Loucy (cell line): Measurements from ENCODE around the gene ANKRD33B.

Experiments
- CTCF ChIP-seq: fragments of 200-600 bp; sonication (generic); conservative IDR thresholded peaks from 2 replicates; pipeline ENCODE4 v1.5.1; 2014; ENCODE audit warnings: mild to moderate bottlenecking, antibody characterized with exemption, low read length
- EZH2phosphoT487 ChIP-seq: fragments of 200-600 bp; IDR thresholded peaks from 2 replicates; pipeline ENCODE4 v1.6.1; 2018; ENCODE audit warnings: antibody characterized with exemption, mild to moderate bottlenecking, moderate library complexity, borderline replicate concordance

DNA sequence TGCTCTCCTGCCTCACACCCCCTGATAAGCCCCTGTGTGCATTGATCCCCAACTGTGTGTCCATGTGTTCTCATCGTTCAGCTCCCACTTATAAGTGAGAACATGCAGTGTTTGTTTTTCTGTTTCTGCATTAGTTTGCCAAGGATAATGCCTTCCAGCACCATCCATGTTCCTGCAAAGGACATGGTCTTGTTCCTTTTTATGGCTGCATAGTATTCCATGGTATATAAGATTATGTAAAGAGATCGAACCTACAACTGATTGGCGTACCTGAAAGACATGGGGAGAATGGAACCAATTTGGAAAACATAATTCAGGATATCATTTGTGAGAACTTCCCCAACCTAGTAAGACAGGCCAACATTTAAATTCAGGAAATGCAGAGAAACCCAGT lies 32.4 kb downstream of the ANKRD33B start:
- TF ChIP-seq CTCF (no peak), EZH2phosphoT487 (no peak)
